Fibroblast of skin of right biceps (primary cell): ENCODE data around the gene FOXA2.
"Not testable (repeated sequence)": the region's sequence is repeated elsewhere in the genome, so short reads cannot be mapped to it uniquely, and the experiment has no call there.

ENCODE experiments used
- DNase-seq: peaks from one replicate; pipeline ENCODE4 v3.0.0-alpha.2; 2013

The FOXA2 gene

DNA sequence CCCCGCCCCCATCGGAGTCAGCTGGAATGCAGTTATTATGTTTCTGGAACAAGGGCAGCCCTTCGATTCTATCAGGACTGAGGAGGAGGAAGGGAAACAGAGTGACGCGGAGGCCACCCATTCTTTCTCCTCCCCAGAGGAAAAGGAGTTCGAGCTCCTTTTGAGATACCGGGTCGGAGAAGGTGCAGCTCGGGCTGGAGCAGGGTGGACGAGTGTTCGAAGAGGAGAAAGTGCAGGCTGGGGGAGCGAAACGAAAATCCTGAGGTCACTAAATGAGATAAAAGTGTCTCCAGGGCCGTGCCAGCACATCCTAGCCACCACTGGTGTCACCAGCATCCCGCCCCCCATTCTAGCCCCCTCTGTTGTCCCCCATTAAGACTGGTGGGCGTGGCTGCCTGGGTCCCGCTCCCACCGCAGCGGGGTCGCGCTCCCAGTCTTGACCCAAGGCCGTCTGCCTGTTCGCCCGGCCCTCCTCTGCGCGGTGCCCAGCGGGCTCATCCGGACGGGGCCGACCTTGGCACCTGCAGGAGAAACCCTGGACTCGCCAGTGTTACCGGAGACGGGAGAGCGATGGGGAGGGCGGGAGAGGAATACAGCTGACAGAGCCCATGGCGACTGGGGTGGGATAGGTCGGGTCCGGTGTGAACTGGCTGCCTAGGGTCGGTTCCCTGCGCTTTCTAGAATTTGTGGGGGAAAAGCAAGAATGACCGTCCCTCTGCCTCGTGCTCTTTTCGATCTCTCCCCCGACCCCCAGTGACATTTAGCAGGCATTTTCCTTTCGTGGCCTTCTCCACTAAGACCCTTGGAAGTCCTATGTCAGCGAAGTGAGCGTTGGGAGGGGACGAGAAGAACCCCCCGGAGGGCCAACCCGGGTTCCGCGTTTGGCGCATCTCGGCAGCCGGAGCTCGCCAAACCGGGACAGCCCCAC, 16.2 kb downstream of the FOXA2 start:
- DNase-seq: no peak

DNA sequence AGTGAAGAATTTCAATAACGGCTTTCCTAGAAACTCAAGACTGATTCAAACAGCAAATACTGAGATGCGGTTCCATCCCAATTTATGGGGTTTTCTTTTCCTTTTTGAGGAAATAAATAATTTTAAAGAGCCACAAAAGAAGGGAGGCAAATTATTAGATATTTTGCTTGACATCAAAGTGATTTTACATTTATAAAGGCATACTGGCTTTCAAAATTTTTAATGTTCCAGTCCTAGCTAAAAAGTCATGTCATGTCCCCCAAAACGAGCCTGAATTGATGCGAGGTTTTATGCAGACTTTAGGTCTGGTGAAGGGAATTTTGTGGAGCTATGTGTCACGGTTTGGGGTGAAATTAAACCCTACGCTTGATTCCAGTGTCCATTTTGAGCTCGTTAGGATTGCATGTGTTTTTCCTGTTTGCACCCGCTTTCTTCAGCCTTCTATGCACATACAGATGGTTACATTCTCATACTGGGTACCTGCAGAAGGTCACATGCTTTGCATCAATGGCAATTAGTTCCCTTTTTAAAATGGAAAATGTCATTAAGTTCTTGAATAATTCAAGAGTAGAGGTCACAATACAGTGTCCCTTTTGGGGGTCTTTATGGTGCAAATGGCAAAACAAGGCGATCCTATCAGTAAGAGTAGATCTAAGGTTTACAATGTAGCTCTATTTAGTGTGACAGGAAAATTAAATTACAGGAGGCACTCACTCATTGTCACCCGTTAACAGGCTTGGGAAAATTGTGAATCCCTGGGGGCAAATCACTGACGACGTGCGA, 17.3 kb downstream of the FOXA2 start:
- DNase-seq: no peak

DNA sequence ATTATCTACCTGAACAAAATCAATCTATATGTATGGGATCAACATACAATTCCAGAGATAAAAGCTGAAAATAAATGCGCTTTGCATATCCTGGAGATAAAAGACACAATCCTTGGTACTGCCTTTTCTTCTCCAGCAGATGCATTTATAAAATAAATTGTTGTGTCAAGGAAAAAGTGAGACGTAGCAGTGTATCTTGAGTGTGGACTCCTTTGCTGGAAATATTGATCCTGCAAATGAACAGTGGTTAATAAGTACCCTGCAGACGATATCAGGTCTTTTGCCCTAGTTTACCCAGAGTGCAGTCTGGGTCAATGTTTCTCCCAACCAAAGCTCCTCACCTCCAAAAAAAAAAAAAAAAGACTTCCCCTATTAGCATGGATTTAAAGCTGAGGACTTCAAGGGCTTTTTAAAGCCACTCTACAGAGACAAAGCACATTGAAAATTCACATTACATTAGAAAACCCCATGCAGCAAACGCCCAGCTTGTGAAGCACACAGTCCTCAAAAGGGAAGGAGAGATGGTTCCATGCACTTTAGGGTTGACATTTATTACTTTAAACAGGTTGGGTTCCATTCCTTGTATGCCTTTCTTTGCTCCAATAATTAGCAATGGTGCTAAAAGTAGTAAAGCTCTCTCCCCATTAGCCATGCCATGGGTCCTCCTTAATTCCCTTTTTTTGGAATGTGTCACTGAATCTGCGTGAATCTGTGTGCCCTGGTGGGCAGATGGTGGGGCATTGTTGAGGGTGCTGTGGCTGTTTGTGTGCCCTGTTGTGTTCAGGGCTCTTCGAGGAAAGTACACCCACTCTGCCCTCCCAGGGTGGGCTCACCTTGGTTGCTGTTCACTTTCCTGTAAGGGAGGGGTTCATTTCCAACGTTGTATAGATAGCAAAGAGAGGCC, 21.1 kb downstream of the FOXA2 start:
- no peak for DNase-seq

DNA sequence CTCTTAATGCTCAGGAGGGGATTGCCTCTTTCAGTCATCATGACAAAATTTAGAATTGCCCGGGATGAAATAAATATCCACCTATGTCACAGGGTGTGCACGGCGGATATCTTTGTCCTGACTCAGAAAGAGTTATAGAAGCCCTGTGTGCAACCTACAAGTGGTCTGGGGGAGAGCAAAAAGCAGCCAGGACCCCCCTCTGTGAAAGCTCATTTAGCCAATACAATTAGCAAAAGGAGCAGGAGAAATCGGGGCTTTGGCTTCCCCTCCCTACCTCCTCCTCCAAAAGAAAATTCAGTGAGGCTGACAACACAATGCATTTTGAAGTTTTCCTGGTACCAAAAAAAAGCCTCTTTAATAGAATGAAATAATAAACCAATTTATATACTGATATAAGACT, 21.8 kb downstream of the FOXA2 start:
- DNase-seq: no peak

DNA sequence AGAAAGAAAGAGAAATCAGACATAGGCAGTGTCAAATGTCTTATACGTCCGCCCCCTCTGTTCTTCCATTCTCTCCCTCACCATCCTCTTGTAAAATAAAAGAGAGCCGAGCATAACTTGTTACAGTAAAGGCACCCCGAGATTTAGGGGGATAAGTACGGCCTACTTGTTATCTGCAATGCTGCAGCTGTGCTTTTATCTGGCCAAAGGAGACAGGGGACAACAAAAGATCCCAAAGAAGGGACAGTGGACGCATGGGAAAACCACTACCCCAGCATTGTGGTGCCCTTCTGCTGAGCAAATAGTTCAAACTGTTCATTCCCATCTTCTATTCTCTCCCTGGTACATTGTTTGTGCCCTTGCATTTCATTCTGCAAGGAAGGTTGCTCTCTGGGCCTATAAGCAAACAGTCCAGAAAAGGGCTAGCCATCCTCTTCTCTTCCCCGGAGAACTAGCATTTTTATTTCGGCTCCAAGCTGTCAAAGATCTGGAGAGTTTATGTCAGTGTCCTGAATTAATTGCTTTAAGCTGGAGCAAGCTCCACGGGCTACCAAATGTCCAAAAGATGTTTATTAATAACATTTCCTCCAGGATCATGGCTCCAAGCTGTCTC, 22.3 kb downstream of the FOXA2 start:
- no peak for DNase-seq

DNA sequence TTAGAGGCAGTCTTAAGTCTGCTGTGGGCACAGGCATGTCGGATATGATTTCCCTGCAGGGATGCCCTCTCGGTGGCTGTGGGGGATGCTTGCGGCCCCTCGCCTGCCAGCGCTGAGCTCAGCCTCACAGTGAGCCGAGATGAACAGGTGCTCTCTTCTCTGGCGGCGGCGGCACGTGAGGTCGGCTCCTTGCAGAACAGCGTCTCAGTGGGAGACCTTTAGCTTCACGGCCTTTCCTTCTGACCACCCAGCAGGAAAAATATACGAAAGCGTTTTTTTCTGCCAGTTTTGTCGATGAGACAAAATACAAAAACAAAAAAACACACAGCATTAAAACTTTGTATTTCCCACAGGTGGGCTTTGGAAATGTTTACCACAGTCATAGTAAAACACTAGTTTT, 23.6 kb downstream of the FOXA2 start:
- no peak for DNase-seq

DNA sequence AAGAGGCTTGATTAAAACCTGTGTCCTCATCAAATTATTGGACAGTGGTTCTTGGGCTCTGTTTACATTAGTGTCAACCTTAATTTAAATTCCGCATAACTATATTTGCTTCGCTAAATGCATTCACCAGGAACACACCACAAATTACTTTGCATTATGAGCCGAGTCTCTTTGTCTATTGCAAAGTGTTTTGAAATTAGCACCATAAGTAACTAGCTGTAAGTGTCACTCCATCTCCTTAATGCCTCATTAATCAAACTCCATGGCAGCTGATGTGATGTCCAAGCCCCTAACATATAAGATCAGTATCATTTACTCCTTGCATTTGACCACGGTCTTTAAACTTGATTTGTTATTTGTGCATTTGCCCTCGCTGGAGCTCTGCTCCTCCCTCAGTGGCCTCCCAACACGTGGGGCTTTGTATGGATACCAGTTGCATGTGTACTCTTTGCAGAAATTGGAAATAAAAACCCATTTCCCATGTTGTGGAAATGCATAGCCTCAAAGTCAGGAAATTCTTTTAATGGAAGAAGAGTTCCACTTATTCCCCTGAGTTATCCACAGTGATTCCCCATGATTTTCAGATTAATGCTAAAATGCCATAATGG, 24.6 kb downstream of the FOXA2 start:
- no peak for DNase-seq

DNA sequence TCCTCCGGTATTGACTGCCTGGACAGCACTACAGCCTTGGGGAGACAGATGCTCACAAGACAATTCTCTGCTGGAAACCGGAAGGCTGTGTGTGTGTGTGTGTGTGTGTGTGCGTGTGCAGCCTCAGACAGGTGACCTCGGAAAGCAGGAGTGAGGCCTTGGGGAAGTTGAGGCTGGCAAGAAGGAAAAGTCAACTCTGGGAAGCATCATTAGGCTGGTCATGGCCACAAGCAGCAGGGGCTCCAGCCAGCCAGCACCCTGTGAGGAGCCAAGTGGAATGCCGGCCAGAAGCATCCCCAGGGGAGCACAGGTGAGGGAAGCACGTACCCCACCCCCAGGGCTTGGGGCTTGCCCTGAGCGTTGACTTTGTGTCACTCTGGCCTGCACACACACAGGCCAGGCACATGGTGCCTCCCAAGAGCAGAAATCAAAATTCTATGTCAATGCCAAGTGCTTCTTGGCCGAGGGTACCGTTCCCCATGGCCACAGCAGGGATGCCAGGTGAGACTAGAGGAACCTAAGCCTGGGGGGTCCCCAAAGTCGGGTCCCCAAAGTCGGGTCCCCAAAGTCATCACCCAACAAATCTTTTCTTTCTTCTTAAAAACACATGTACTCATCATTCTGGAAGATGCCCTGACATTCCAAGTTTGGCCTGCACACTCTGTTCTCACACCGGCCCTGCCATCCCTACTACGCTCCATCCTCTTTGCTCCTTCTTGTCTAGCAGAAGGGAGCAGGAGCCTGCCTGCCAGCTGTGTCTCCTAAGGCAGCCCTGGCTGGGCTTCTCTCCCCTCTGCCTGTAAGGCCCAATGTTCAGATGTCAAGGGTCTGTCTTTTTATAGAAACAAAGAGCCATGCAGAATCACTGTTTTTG, 26.7 kb downstream of the FOXA2 start:
- DNase-seq: no peak

DNA sequence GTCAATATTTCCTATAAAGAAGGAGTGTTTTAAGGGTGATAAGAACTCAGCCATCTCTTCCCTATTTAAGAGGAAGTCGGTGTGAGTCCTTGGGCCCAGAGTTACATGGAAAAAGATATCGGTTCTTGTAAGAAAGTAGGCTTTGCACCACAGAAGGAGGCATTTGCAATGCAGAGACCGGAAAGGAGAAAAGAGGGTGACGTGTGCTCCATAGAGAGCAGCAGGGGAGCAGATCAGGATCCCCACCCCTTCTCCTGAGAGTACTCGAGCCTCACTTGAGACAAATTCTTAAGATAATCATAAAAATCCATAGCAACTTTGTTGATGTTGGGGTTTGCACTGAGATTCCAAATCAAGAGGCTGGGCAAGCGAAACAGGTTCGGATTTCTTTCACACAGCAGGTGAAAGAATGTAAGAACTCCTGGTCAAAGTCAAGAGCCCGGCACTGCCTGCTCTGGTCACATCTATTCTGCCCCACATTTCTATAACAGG, 27.8 kb downstream of the FOXA2 start:
- no peak for DNase-seq

DNA sequence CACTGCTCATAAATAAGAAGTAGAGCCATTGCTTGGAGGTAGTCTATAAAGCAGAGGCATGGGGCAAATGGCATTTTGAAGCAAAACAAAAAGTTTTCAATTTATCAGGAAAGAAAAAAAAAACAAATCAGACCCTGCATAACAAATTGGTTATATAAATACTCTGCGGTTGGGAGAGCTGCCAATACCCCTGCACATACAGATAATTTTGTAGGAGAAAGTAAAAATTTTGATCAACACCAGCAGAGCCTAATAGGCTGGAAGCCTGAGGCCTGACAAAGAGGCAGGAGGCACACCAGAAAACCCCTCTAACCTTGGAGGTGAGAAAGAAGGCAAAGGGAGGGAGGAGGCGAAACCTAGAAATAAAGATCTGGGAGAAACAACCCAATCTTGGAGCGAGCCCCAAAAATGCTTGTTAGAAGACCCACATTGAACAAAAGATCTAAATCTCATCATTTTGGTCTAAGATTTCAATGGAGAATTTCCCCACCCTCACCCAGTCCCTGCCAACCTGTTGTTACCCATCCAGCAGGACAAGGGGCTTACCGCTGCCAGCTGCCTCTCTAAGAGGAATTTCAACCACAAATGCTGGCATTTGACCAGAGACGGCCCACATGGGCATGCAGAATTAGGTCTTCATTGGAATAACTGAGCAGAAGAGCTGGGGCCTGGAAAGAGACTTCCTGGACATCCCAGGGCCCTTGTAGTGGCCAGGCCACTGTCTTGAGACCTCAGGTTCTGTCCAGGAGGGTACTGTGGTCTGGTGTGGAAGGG, 28.4 kb downstream of the FOXA2 start:
- DNase-seq: no peak

DNA sequence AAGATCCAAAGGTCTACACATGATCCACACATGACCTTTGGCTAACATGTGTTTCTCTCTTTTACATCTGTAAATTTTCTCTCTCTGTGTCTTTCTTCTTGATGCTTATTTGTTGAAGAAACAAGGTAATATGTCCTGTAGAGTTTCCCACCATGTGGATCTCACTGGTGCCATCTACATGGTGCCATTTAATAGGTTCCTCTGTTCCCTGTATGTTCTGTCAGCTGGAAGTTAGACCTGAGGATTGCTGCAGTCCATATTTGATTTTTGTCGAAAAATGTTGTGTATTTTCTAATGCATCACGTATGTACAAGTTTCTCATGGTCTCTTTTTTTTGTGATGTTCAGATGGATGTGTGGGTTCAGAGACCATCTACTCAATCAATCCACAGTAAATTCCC, 30.0 kb downstream of the FOXA2 start:
- no peak for DNase-seq

DNA sequence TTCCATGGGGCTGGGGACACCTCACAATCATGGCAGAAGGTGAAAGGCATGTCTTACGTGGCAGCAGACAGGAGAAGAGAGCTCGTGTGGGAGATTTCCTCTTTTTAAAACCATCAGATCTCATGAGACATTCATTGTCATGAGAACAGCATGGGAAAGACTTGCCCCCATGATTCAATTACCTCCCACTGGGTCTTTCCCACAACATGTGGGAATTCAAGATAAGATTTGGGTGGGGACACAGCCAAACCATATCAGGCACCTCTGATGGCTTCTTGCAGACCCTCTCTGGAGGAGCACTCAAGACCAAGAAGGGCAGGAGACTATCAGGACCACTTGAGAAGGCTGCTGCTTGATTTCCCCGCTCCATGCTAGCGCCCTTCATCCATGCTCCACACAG, 33.9 kb downstream of the FOXA2 start:
- DNase-seq: not testable (repeated sequence)

DNA sequence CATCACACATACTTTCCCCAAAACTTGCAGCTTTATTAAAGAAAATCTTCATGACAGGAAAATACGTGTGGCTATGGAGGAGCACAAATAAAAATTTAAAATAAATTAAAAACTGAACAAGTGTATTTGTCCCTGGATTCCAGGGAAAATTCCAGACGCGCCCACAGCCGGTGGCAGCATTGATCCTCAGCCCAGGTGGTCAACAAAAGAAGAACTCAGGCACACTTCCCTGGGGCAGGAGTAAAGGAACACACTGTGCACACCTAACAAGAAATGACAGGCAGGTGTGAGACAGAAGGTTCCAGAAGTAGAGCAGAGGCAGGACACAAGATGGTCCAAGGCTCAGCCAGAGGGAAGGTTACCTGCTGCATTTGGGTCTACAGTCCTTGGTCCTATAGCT, 36.3 kb downstream of the FOXA2 start:
- no peak for DNase-seq

DNA sequence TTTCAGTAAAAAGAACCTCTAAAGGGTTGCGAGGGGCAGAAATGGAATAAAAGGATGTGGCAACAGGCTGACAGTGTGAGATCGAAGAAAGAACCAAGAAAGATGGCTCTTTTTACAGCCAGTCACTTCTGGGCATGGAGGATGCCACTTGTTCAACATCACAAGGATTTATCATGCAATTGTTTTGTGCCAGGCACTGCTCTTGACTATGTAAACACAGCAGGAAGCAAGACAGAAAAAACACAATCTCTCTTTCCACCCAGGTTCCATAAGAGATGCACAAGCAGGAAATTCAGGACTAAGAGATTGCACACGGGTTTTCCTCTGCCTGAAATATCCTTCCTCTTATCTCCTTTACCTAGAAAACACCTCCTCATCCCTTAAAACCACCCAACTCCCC, 38.0 kb downstream of the FOXA2 start:
- DNase-seq: no peak

DNA sequence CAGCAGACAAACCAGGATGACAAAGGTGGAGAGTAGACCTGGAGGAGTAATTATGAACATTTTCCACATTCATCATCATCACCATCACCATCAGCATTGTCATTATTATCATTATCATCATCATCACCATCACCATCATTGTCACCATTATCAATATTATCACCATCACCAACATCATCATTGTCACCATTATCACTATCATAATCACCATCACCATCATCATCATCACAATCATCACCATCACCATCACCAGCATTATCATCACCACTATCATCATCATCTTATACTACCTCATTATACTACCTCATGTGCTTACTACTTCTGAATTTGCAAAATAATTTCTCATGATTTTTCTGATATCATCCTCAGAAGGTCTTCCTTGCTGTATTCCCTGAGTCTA, 39.3 kb downstream of the FOXA2 start:
- DNase-seq: no peak

DNA sequence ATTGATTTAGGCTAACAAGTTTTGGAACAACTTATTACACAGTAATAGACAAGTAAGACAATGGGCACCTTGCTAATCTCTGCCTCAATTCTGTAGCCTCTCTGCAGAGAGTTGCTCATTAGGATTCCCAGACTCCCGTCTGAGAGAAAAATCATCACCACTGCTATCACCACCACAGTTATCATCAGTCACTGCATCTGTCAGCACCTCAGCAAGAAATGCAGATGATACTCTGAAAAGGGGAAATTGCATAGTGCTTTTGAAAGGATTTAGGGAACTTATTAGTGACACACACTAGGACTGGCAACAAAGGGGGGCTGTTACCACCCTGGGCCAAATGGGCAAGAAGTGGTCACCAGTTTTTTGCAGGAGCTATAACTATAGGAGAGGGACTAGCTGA, 39.9 kb downstream of the FOXA2 start:
- no peak for DNase-seq

DNA sequence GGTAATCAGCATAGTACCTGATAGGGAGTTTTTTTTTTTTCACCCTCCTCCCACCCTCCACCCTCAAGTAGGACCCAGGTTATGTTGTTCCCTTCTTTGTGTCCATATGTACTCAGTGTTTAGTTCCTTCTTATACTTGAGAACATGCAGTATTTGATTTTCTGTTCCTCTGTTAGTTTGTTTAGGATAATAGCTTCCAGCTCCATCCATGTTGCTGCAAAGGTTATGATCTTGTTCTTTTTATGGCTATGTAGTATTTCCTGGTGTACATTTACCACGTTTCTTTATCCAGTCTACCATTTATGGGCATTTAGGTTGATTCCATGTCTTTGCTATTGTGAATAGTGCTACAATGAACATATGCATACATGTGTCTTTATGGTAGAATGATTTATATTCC, 41.9 kb downstream of the FOXA2 start:
- no peak for DNase-seq

DNA sequence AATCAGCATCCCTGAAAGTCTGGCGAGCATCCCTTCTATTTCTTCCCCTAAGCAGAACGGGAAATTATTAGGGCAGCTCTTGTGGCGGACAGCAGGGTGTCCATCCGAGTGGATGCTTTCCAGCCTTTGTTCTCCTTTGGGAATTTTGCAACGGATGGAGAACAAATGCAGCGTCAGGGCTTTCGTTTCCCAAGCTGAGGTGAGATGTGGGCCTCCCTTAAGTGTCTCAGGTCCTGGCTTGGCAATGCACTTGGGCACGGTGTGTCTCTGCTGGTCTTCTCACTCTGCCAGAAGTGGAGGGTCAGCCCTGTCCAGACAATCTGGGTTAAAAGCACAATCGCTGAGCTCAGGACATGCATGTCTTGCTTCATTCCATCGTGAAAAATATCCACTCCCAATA, 43.5 kb downstream of the FOXA2 start:
- DNase-seq: no peak

DNA sequence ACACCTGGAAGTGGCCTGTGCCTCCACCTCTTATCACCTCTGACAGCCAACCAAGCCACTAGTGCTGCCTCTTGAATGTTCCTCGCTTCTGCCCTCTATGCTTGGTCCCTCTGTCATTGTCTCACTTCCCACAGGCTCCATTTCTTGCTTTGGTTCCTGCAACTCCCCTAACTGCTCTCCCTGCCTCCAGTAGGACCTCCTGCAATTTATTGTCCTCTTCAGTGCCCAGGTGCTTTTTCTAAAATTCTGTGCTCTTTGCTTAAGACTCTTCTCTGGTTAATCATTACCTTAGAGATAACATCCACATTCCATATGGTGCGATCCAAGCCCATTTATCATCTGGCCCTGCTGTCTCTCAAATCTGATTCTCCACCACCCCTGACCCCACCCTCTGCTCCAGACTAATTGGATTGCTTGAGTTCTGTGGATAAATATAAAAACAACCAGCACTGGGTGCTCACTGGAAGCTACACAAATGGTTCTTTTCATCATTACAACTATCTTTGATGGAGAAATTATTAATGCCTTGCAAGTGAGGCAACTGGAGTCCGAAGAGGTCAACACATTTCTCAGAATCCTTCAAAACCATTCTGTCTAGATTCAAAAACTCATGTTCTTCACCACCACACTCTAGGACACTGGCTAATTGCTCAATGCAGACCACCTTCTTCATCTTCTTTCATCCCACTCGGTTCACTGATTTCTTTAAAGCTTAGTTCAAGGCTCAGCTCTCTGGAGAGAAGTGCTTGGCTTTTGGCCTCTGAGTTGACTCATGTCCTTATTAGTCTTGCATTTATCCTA, 47.2 kb downstream of the FOXA2 start:
- DNase-seq: no peak
